ENCODE measurements around the gene BGLAP. TPM values are rescaled to one million over a fixed set of nuclear protein-coding genes. Genes with fewer than 3 reads are reported as not detected.

BGLAP gene
- total and polyA plus RNA-seq, 4 donors: 1.5 to 5.6 (median 2.1) TPM

GRCh38 chr1:156225677-156226014 is 16.3 kb upstream of the BGLAP start:
- no CpG with 5 or more reads among the region's 2 CpGs for WGBS (ENCODE audit: insufficient coverage)
- Histone ChIP-seq H3K4me1 (ENCODE audit: control insufficient read depth, insufficient read depth, low read length) (peaks cover 2% of the 10 kb centered on the region), H3K36me3 (ENCODE audit: control insufficient read depth, insufficient read depth, low read length) (peaks cover 48% of the 10 kb centered on the region), H3K9me3 (ENCODE audit: control insufficient read depth, insufficient read depth, low read length) (no peaks in the 10 kb centered on the region), H3K27ac (ENCODE audit: low read depth, low read length) (no peak overlapping the region), H3K4me3 (ENCODE audit: low read depth, low read length) (no peak overlapping the region), H3K27me3 (ENCODE audit: control insufficient read depth, insufficient read depth, low read length) (no peaks in the 10 kb centered on the region)
- DNase-seq (ENCODE audit: low read depth in 4 of 6, low spot score in 6 of 6): no peak

- WGBS (ENCODE audit: insufficient coverage): no CpG with 5 or more reads among the region's 2 CpGs
- H3K36me3 ChIP-seq (ENCODE audit: control insufficient read depth, insufficient read depth, low read length): peaks cover 44% of the 10 kb centered on the region
- DNase-seq (ENCODE audit: low read depth in 4 of 6, low spot score in 6 of 6): no peak
- no peak overlapping the region for H3K4me3 ChIP-seq (ENCODE audit: low read depth, low read length)
- H3K4me1 ChIP-seq (ENCODE audit: control insufficient read depth, insufficient read depth, low read length): peaks cover 2% of the 10 kb centered on the region
- no peak overlapping the region for H3K27ac ChIP-seq (ENCODE audit: low read depth, low read length)
- H3K9me3 ChIP-seq (ENCODE audit: control insufficient read depth, insufficient read depth, low read length): no peaks in the 10 kb centered on the region
- no peaks in the 10 kb centered on the region for H3K27me3 ChIP-seq (ENCODE audit: control insufficient read depth, insufficient read depth, low read length)
Measured at GRCh38 chr1:156226116-156226538, 15.9 kb upstream of the BGLAP start.

GRCh38 chr1:156226782-156227181 is 15.2 kb upstream of the BGLAP start:
- peaks cover 40% of the 10 kb centered on the region for H3K36me3 ChIP-seq (ENCODE audit: control insufficient read depth, insufficient read depth, low read length)
- no peak overlapping the region for H3K27ac ChIP-seq (ENCODE audit: low read depth, low read length)
- no peaks in the 10 kb centered on the region for H3K9me3 ChIP-seq (ENCODE audit: control insufficient read depth, insufficient read depth, low read length)
- H3K27me3 ChIP-seq (ENCODE audit: control insufficient read depth, insufficient read depth, low read length): no peaks in the 10 kb centered on the region
- peaks cover 2% of the 10 kb centered on the region for H3K4me1 ChIP-seq (ENCODE audit: control insufficient read depth, insufficient read depth, low read length)
- H3K4me3 ChIP-seq (ENCODE audit: low read depth, low read length): no peak overlapping the region
- no peak for DNase-seq (ENCODE audit: low read depth in 4 of 6, low spot score in 6 of 6)
- WGBS (ENCODE audit: insufficient coverage): 84% methylated on average over 3 of the region's 4 CpGs

- Histone ChIP-seq H3K27ac (ENCODE audit: low read depth, low read length) (no peak overlapping the region), H3K9me3 (ENCODE audit: control insufficient read depth, insufficient read depth, low read length) (no peaks in the 10 kb centered on the region), H3K4me3 (ENCODE audit: low read depth, low read length) (no peak overlapping the region), H3K4me1 (ENCODE audit: control insufficient read depth, insufficient read depth, low read length) (peaks cover 2% of the 10 kb centered on the region), H3K36me3 (ENCODE audit: control insufficient read depth, insufficient read depth, low read length) (peaks cover 36% of the 10 kb centered on the region), H3K27me3 (ENCODE audit: control insufficient read depth, insufficient read depth, low read length) (no peaks in the 10 kb centered on the region)
- no peak for DNase-seq (ENCODE audit: low read depth in 4 of 6, low spot score in 6 of 6)
- WGBS (ENCODE audit: insufficient coverage): 97% methylated on average over 5 of the region's 7 CpGs
Measured at GRCh38 chr1:156228501-156228900, 13.5 kb upstream of the BGLAP start.

GRCh38 chr1:156229809-156230472 is 12.0 kb upstream of the BGLAP start:
- peaks cover 2% of the 10 kb centered on the region for H3K4me1 ChIP-seq (ENCODE audit: control insufficient read depth, insufficient read depth, low read length)
- peaks cover 47% of the 10 kb centered on the region for H3K36me3 ChIP-seq (ENCODE audit: control insufficient read depth, insufficient read depth, low read length)
- H3K27ac ChIP-seq (ENCODE audit: low read depth, low read length): no peak overlapping the region
- H3K4me3 ChIP-seq (ENCODE audit: low read depth, low read length): no peak overlapping the region
- H3K27me3 ChIP-seq (ENCODE audit: control insufficient read depth, insufficient read depth, low read length): no peaks in the 10 kb centered on the region
- DNase-seq (ENCODE audit: low read depth in 4 of 6, low spot score in 6 of 6): no peak
- H3K9me3 ChIP-seq (ENCODE audit: control insufficient read depth, insufficient read depth, low read length): no peaks in the 10 kb centered on the region
- 97% methylated on average over 5 of the region's 11 CpGs for WGBS (ENCODE audit: insufficient coverage)

GRCh38 chr1:156230473-156230837 is 11.5 kb upstream of the BGLAP start:
- no peak for DNase-seq (ENCODE audit: low read depth in 4 of 6, low spot score in 6 of 6)
- no CpG with 5 or more reads among the region's 1 CpG for WGBS (ENCODE audit: insufficient coverage)

GRCh38 chr1:156232201-156232894 is 9.6 kb upstream of the BGLAP start:
- no peak overlapping the region for H3K4me3 ChIP-seq (ENCODE audit: low read depth, low read length)
- no peaks in the 10 kb centered on the region for H3K9me3 ChIP-seq (ENCODE audit: control insufficient read depth, insufficient read depth, low read length)
- no peak overlapping the region for H3K27ac ChIP-seq (ENCODE audit: low read depth, low read length)
- 92% methylated on average over 9 of the region's 12 CpGs for WGBS (ENCODE audit: insufficient coverage)
- H3K36me3 ChIP-seq (ENCODE audit: control insufficient read depth, insufficient read depth, low read length): peaks cover 59% of the 10 kb centered on the region
- H3K27me3 ChIP-seq (ENCODE audit: control insufficient read depth, insufficient read depth, low read length): no peaks in the 10 kb centered on the region
- H3K4me1 ChIP-seq (ENCODE audit: control insufficient read depth, insufficient read depth, low read length): no peaks in the 10 kb centered on the region
- DNase-seq (ENCODE audit: low read depth in 4 of 6, low spot score in 6 of 6): no peak

More at GRCh38 chr1:156230473-156230837, 11.5 kb upstream of the BGLAP start:
- Histone ChIP-seq H3K4me3 (ENCODE audit: low read depth, low read length) (no peak overlapping the region), H3K27me3 (ENCODE audit: control insufficient read depth, insufficient read depth, low read length) (no peaks in the 10 kb centered on the region), H3K9me3 (ENCODE audit: control insufficient read depth, insufficient read depth, low read length) (no peaks in the 10 kb centered on the region), H3K4me1 (ENCODE audit: control insufficient read depth, insufficient read depth, low read length) (peaks cover under 1% of the 10 kb centered on the region), H3K27ac (ENCODE audit: low read depth, low read length) (no peak overlapping the region), H3K36me3 (ENCODE audit: control insufficient read depth, insufficient read depth, low read length) (peaks cover 47% of the 10 kb centered on the region)

GRCh38 chr1:156233426-156234127 is 8.4 kb upstream of the BGLAP start:
- no peak for DNase-seq (ENCODE audit: low read depth in 4 of 6, low spot score in 6 of 6)
- H3K4me3 ChIP-seq (ENCODE audit: low read depth, low read length): no peak overlapping the region
- WGBS (ENCODE audit: insufficient coverage): 100% methylated on average over 1 of the region's 5 CpGs

GRCh38 chr1:156236164-156236563 is 5.8 kb upstream of the BGLAP start:
- H3K27ac ChIP-seq (ENCODE audit: low read depth, low read length): no peak overlapping the region
- no peaks in the 10 kb centered on the region for H3K27me3 ChIP-seq (ENCODE audit: control insufficient read depth, insufficient read depth, low read length)
- H3K4me3 ChIP-seq (ENCODE audit: low read depth, low read length): no peak overlapping the region
- no peaks in the 10 kb centered on the region for H3K4me1 ChIP-seq (ENCODE audit: control insufficient read depth, insufficient read depth, low read length)
- WGBS (ENCODE audit: insufficient coverage): 95% methylated on average over 9 of the region's 12 CpGs
- H3K36me3 ChIP-seq (ENCODE audit: control insufficient read depth, insufficient read depth, low read length): peaks cover 73% of the 10 kb centered on the region
- DNase-seq (ENCODE audit: low read depth in 4 of 6, low spot score in 6 of 6): no peak
- no peaks in the 10 kb centered on the region for H3K9me3 ChIP-seq (ENCODE audit: control insufficient read depth, insufficient read depth, low read length)

More at GRCh38 chr1:156233426-156234127, 8.4 kb upstream of the BGLAP start:
- no peaks in the 10 kb centered on the region for H3K4me1 ChIP-seq (ENCODE audit: control insufficient read depth, insufficient read depth, low read length)
- H3K36me3 ChIP-seq (ENCODE audit: control insufficient read depth, insufficient read depth, low read length): peaks cover 61% of the 10 kb centered on the region
- no peaks in the 10 kb centered on the region for H3K9me3 ChIP-seq (ENCODE audit: control insufficient read depth, insufficient read depth, low read length)
- no peaks in the 10 kb centered on the region for H3K27me3 ChIP-seq (ENCODE audit: control insufficient read depth, insufficient read depth, low read length)
- H3K27ac ChIP-seq (ENCODE audit: low read depth, low read length): no peak overlapping the region
